Dendritic cell treated with granulocyte-macrophage colony-stimulating factor and Interleukin-4, amounts not matched to agents 40 ng/mL and 50 ng/mL, for 4 days (primary cell): ENCODE measurements around the gene RIN1.

Experiments
- H3K27ac Mint-ChIP-seq: one replicate; pipeline ENCODE4 v1.8.0; 2022; ENCODE audit warnings: mild to moderate bottlenecking, mixed read lengths
- H3K27me3 Mint-ChIP-seq: one replicate; pipeline ENCODE4 v1.8.0; 2022; ENCODE audit warnings: mild to moderate bottlenecking, mixed read lengths
- H3K36me3 Mint-ChIP-seq: one replicate; pipeline ENCODE4 v1.8.0; 2022; ENCODE audit warnings: low read depth, mixed read lengths
- H3K4me1 Mint-ChIP-seq: one replicate; pipeline ENCODE4 v1.8.0; 2022; ENCODE audit warnings: low read depth, mixed read lengths
- H3K4me3 Mint-ChIP-seq: one replicate; pipeline ENCODE4 v1.8.0; 2022; ENCODE audit warnings: mild to moderate bottlenecking, moderate library complexity, mixed read lengths
- H3K9me3 Mint-ChIP-seq: one replicate; pipeline ENCODE4 v1.8.0; 2022; ENCODE audit warnings: mixed read lengths
- intact Hi-C: fragments of 100-400 bp; cut with micrococcal nuclease; formaldehyde crosslinking; loops from one replicate; pipeline ENCODE4 v1.15.0; 2022

RIN1 gene

GRCh38 chr11:66333896-66334604, 2.2 kb downstream of the RIN1 start:
- H3K27me3 Mint-ChIP-seq, result peaks cover 3% of the 10 kb centered on the region
- H3K9me3 Mint-ChIP-seq, result no peaks in the 10 kb centered on the region
- peaks cover 64% of the 10 kb centered on the region for H3K36me3 Mint-ChIP-seq
- intact Hi-C loops, result no loop called here
- H3K4me3 Mint-ChIP-seq, result no peak overlapping the region
- H3K4me1 Mint-ChIP-seq, result peaks cover 35% of the 10 kb centered on the region
- no peak overlapping the region for H3K27ac Mint-ChIP-seq

- Mint-ChIP-seq H3K9me3 (no peaks in the 10 kb centered on the region), H3K27me3 (peaks cover 3% of the 10 kb centered on the region), H3K4me3 (no peak overlapping the region), H3K36me3 (peaks cover 57% of the 10 kb centered on the region), H3K4me1 (peaks cover 41% of the 10 kb centered on the region), H3K27ac (no peak overlapping the region)
- intact Hi-C loops, result no loop called here
Observed at GRCh38 chr11:66333220-66333877, 2.9 kb downstream of the RIN1 start.

GRCh38 chr11:66332371-66333219, 3.6 kb downstream of the RIN1 start:
- Mint-ChIP-seq H3K9me3 (no peaks in the 10 kb centered on the region), H3K27ac (peak overlapping the region; percentile 30), H3K36me3 (peaks cover 50% of the 10 kb centered on the region), H3K4me3 (no peak overlapping the region), H3K4me1 (peaks cover 42% of the 10 kb centered on the region), H3K27me3 (peaks cover 3% of the 10 kb centered on the region)
- intact Hi-C loops, result no loop called here

GRCh38 chr11:66331542-66332370, 4.5 kb downstream of the RIN1 start:
- Mint-ChIP-seq H3K27ac (no peak overlapping the region), H3K36me3 (peaks cover 41% of the 10 kb centered on the region), H3K4me3 (no peak overlapping the region), H3K27me3 (peaks cover 3% of the 10 kb centered on the region), H3K9me3 (no peaks in the 10 kb centered on the region), H3K4me1 (peaks cover 33% of the 10 kb centered on the region)
- intact Hi-C loops, result no loop called here

GRCh38 chr11:66330931-66331330, 5.3 kb downstream of the RIN1 start:
- Mint-ChIP-seq H3K27ac (no peak overlapping the region), H3K4me1 (peaks cover 27% of the 10 kb centered on the region), H3K4me3 (no peak overlapping the region), H3K27me3 (peaks cover 5% of the 10 kb centered on the region), H3K9me3 (no peaks in the 10 kb centered on the region), H3K36me3 (peaks cover 36% of the 10 kb centered on the region)
- intact Hi-C loops, result no loop called here

GRCh38 chr11:66329165-66329673, 7.0 kb downstream of the RIN1 start:
- no peak overlapping the region for H3K27ac Mint-ChIP-seq
- no peak overlapping the region for H3K4me3 Mint-ChIP-seq
- intact Hi-C loops, result no loop called here
- H3K4me1 Mint-ChIP-seq, result peaks cover 16% of the 10 kb centered on the region
- peaks cover 27% of the 10 kb centered on the region for H3K36me3 Mint-ChIP-seq
- no peaks in the 10 kb centered on the region for H3K9me3 Mint-ChIP-seq
- peaks cover 5% of the 10 kb centered on the region for H3K27me3 Mint-ChIP-seq

- Mint-ChIP-seq H3K9me3 (no peaks in the 10 kb centered on the region), H3K4me3 (no peak overlapping the region), H3K4me1 (peaks cover 13% of the 10 kb centered on the region), H3K36me3 (peaks cover 20% of the 10 kb centered on the region), H3K27me3 (peaks cover 5% of the 10 kb centered on the region), H3K27ac (peak overlapping the region; percentile 30)
- intact Hi-C loops, result loop anchor here (1.0 kb wide), 1 partner anchor 17 kb away; no protein-coding TSS in a partner anchor
Observed at GRCh38 chr11:66328302-66329144, 7.7 kb downstream of the RIN1 start.

- intact Hi-C loops, result loop anchor here (1.0 kb wide), 1 partner anchor 17 kb away; no protein-coding TSS in a partner anchor
- peaks cover 13% of the 10 kb centered on the region for H3K4me1 Mint-ChIP-seq
- H3K27ac Mint-ChIP-seq, result no peak overlapping the region
Observed at GRCh38 chr11:66328031-66328301, 8.3 kb downstream of the RIN1 start.

GRCh38 chr11:66327171-66328030, 8.8 kb downstream of the RIN1 start:
- H3K27ac Mint-ChIP-seq, result no peak overlapping the region
- peaks cover 9% of the 10 kb centered on the region for H3K36me3 Mint-ChIP-seq
- no peak overlapping the region for H3K4me3 Mint-ChIP-seq
- no peaks in the 10 kb centered on the region for H3K9me3 Mint-ChIP-seq
- peaks cover 5% of the 10 kb centered on the region for H3K27me3 Mint-ChIP-seq
- intact Hi-C loops, result loop anchor here (1.0 kb wide), 1 partner anchor 16 kb away; no protein-coding TSS in a partner anchor
- peaks cover 13% of the 10 kb centered on the region for H3K4me1 Mint-ChIP-seq

More at GRCh38 chr11:66328031-66328301, 8.3 kb downstream of the RIN1 start:
- Mint-ChIP-seq H3K9me3 (no peaks in the 10 kb centered on the region), H3K4me3 (no peak overlapping the region), H3K27me3 (peaks cover 5% of the 10 kb centered on the region), H3K36me3 (peaks cover 15% of the 10 kb centered on the region)

GRCh38 chr11:66326261-66327111, 9.7 kb downstream of the RIN1 start:
- Mint-ChIP-seq H3K4me1 (peaks cover 13% of the 10 kb centered on the region), H3K27me3 (peaks cover 5% of the 10 kb centered on the region), H3K4me3 (no peak overlapping the region), H3K36me3 (peaks cover under 1% of the 10 kb centered on the region), H3K27ac (peak overlapping the region; percentile 1), H3K9me3 (no peaks in the 10 kb centered on the region)
- intact Hi-C loops, result no loop called here

- intact Hi-C loops, result no loop called here
- Mint-ChIP-seq H3K27ac (no peak overlapping the region), H3K9me3 (no peaks in the 10 kb centered on the region), H3K4me3 (no peak overlapping the region), H3K4me1 (peaks cover 13% of the 10 kb centered on the region), H3K27me3 (peaks cover 6% of the 10 kb centered on the region), H3K36me3 (no peaks in the 10 kb centered on the region)
Observed at GRCh38 chr11:66325263-66325671, 11.0 kb downstream of the RIN1 start.
